ENCODE data around the gene ATG7.
"Not testable (repeated sequence)": the region's sequence is repeated elsewhere in the genome, so short reads cannot be mapped to it uniquely, and the experiment has no call there.

Gene ATG7

GRCh38 chr3:11302444-11302843 lies 30.2 kb downstream of the ATG7 start:
- DNase-seq = no peak

- DNase-seq = no peak
These were observed 32.0 kb downstream of the ATG7 start for GRCh38 chr3:11304175-11304574.

- DNase-seq = no peak
These were observed 33.3 kb downstream of the ATG7 start for GRCh38 chr3:11305509-11305908.

GRCh38 chr3:11306817-11307589 lies 34.8 kb downstream of the ATG7 start:
- DNase-seq = no peak

GRCh38 chr3:11307830-11308432 lies 35.7 kb downstream of the ATG7 start:
- DNase-seq = no peak

GRCh38 chr3:11310258-11310657 lies 38.1 kb downstream of the ATG7 start:
- no peak for DNase-seq

- DNase-seq = no peak
These were observed 40.0 kb downstream of the ATG7 start for GRCh38 chr3:11312166-11312565.

- DNase-seq = no peak
These were observed 45.1 kb downstream of the ATG7 start for GRCh38 chr3:11317300-11317699.

- no peak for DNase-seq
These were observed 50.7 kb downstream of the ATG7 start for GRCh38 chr3:11322931-11323330.

GRCh38 chr3:11323813-11324212 lies 51.6 kb downstream of the ATG7 start:
- no peak for DNase-seq

- DNase-seq = no peak
These were observed 55.4 kb downstream of the ATG7 start for GRCh38 chr3:11327619-11328018.

GRCh38 chr3:11328196-11328945 lies 56.2 kb downstream of the ATG7 start:
- DNase-seq = no peak

GRCh38 chr3:11329777-11330176 lies 57.6 kb downstream of the ATG7 start:
- no peak for DNase-seq

- DNase-seq = no peak
These were observed 58.9 kb downstream of the ATG7 start for GRCh38 chr3:11331101-11331500.

GRCh38 chr3:11335056-11335608 lies 62.9 kb downstream of the ATG7 start:
- no peak for DNase-seq

- DNase-seq = no peak
These were observed 67.3 kb downstream of the ATG7 start for GRCh38 chr3:11339541-11339940.

- no peak for DNase-seq
These were observed 74.2 kb downstream of the ATG7 start for GRCh38 chr3:11346416-11346815.

- DNase-seq = not testable (repeated sequence)
These were observed 76.7 kb downstream of the ATG7 start for GRCh38 chr3:11348877-11349276.

- DNase-seq = no peak
These were observed 77.2 kb downstream of the ATG7 start for GRCh38 chr3:11349446-11349845.

GRCh38 chr3:11350374-11350773 lies 78.2 kb downstream of the ATG7 start:
- DNase-seq = no peak

- DNase-seq = no peak
These were observed 79.3 kb downstream of the ATG7 start for GRCh38 chr3:11351451-11351850.

GRCh38 chr3:11356269-11356668 lies 84.1 kb downstream of the ATG7 start:
- no peak for DNase-seq

- no peak for DNase-seq
These were observed 90.4 kb downstream of the ATG7 start for GRCh38 chr3:11362600-11362999.

- DNase-seq = no peak
These were observed 91.5 kb downstream of the ATG7 start for GRCh38 chr3:11363715-11364114.
